Neural progenitor cell (in vitro differentiated cells): ENCODE data around the gene CCDC134.

Experiments used
- CTCF ChIP-seq: fragments of 200-600 bp; sonication (generic); IDR thresholded peaks from 2 replicates; pipeline ENCODE4 v1.5.1; 2017; ENCODE audit warnings: antibody characterized with exemption, mild to moderate bottlenecking
- EZH2 ChIP-seq: fragments of 200-600 bp; sonication (generic); IDR thresholded peaks from 2 replicates; pipeline ENCODE4 v1.6.1; 2017; ENCODE audit warnings: antibody characterized with exemption, mild to moderate bottlenecking, moderate library complexity
- EZH2phosphoT487 ChIP-seq: fragments of 200-600 bp; sonication (generic); IDR thresholded peaks from 2 replicates; pipeline ENCODE4 v1.6.1; 2017; ENCODE audit warnings: antibody characterized with exemption

DNA sequence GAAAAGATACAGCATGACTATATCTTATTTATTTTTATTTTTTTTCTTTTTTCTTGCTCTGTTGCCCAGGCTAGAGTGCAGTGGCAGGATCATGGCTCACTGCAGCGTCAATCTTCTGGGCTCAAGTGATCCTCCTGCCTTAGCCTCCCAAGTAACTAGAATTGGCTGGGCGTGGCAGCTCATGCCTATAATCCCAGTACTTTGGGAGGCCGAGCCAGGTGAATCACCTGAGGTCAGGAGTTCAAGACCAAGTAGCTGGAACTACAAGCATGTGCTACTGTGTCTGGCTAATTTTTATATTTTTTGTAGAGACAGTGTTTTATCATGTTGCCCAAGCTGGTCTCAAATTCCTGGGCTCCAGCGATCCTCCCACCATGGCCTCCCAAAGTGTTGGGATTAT is 28.3 kb upstream of the CCDC134 start:
- TF ChIP-seq CTCF, result no peak
- no peak for TF ChIP-seq EZH2
- TF ChIP-seq EZH2phosphoT487, result no peak
